Measurements from ENCODE around the gene THNSL1.

THNSL1 gene

DNA sequence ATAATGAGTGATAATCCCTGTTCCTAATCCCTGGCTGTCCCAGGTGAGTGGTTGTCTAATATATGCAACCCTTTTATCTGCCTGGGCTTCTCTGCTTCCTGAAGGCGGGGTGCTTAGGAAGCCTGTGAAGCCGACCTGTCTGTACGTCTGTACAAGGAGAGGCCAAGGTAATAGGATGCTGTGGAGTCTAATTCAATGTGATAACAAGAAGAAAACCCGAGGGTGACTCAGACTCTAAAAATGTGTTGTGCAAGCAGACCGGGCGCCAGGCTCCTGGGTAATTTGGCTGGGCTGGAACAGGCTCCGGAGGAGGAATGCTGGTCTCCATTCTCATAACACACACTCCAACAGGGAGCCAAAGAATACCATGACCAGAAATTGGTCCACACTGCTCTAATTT is 43.6 kb downstream of the THNSL1 start:
- no peak for DNase-seq (ENCODE audit: low read depth in 2 of 2)

DNA sequence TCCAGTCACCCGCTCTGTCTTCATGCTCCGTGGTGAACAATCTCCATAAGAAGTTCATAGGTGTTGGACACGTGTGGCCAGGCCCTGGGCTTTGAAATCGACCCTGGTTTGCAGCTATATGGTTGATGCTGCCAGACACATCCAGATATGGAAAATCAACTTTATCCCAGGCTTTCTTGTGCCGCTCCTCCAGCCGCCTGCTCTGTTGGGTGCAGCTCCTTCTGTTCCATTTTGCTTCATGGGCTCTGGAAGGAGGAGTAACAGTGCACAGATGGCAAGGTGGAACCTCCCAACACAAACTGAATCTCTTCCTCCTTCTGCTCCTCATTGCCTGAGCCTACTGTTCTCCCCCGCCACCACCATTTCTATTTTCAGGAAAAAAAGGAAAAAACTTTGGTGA is 44.7 kb downstream of the THNSL1 start:
- no peak for DNase-seq (ENCODE audit: low read depth in 2 of 2)

DNA sequence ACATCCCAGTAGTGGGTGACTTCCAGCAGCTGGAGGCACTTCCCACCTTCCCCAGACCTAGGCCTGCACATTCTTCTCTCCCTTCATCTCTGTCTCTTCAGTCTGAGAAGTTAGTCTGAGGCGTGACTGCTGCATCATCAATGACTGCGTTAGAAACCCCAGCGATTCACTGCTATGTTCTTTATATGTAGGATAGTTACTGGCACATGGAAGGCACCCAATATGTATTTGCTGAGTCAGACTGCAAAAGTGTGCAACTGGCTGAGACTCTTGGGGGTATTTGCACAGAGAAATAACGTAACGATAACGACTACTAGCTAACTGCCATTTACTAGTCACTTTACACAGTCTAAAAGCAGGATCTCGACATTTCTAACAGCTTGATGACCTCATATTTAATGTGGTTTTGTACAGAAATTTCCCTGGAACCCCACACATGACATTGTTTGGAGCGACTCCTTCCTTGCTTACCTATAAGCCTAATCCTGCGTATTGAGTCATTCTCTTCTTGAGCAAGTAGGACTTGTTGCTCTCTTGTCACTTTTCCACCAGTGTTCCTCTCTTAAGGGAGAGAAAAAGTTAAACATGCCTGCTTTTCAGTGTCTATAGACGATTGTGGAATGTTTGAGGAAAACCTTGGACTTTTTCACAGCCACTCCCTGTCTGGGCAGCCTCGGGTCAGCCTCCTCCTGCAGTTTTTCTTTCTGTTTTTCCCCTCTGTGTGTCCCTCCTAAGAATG is 45.5 kb downstream of the THNSL1 start:
- DNase-seq (ENCODE audit: low read depth in 2 of 2): no peak

DNA sequence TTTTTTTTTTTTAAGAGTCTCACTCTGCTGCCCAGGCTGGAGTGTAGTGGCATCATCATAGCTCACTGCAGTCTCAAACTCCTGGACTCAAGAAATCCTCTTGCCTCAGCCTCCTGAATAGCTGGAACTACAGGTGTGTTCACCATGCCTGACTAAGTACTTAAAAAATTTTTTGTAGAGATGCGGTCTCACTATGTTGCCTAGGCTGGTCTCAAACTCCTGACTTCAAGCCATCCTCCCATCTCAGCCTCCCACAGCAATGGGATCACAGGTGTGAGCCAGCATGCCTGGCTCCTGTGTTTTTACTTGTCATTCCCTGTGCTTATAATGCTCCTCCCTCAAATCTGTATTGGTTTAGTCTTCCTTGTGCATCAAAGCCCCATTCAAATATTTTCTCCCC is 46.7 kb downstream of the THNSL1 start:
- DNase-seq (ENCODE audit: low read depth in 2 of 2): no peak

DNA sequence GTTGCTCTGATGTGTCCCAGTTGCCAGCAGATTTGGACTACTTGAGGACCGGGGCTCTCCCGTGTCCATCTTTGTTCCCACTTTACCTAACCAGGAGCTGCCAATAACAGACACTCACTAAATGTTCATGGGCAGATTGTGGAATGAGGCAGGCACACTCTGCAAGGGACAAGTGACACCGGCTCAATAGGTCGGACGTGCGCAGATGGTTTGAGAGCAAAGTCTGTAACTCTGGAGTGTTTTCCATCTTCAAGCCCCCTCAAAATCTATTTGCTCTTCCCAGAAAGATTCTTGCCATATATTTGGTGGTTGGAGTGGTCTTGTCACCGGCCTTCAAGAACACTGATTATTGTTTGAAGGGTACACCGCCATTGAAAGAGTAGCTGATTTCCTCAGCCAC is 47.2 kb downstream of the THNSL1 start:
- no peak for DNase-seq (ENCODE audit: low read depth in 2 of 2)

DNA sequence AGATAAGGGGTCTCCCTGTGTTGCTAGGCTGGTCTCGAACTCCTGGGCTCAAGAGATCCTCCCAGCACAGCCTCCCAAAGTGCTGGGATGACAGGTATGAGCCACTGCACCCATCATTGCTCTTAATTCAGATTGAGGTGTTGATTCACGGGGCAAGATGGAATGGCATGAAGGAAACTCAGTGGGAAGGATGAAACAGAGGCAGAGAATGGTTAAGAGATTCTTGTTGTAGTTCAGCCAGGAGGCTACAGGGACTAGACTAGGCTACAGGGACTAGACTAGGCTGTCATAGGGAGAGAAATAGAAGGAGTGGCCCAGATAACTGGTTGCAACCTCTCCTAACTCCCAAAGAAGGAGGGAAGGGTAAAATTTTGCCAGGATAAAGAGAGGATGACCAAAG is 48.0 kb downstream of the THNSL1 start:
- no peak for DNase-seq (ENCODE audit: low read depth in 2 of 2)

DNA sequence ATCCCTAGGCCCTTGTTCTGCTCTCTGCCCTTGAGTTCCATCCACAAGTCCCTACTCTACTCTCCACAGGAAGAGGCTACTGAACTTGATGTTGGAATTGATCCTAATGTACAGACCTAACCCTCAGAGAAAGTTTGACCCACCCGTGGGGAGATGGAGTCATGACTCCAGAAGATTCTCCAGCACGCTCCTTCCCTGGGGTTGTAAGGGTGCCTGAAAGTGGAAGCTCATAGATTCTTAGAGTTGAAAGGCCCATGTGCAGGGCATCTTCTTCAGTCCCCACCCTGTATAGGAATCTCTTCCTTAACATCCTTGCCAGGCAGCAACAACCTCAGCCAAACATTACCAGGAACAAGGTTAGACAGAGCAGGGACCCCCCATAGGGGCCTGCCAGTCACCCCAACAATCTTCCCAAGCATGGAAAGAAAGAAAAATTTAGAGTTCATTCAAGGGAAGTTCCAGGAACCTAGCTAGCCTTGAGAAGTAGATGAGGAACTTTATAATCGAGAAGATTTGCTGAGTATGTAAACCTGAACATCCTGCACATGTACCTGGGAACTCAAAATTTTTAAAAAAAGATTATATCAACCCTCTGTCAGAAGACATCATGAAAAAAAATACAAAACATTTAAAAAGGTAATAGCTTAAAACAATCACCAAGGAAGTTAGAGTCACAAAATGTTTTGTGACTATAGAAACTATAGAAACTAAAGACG is 49.5 kb downstream of the THNSL1 start:
- no peak for DNase-seq (ENCODE audit: low read depth in 2 of 2)

DNA sequence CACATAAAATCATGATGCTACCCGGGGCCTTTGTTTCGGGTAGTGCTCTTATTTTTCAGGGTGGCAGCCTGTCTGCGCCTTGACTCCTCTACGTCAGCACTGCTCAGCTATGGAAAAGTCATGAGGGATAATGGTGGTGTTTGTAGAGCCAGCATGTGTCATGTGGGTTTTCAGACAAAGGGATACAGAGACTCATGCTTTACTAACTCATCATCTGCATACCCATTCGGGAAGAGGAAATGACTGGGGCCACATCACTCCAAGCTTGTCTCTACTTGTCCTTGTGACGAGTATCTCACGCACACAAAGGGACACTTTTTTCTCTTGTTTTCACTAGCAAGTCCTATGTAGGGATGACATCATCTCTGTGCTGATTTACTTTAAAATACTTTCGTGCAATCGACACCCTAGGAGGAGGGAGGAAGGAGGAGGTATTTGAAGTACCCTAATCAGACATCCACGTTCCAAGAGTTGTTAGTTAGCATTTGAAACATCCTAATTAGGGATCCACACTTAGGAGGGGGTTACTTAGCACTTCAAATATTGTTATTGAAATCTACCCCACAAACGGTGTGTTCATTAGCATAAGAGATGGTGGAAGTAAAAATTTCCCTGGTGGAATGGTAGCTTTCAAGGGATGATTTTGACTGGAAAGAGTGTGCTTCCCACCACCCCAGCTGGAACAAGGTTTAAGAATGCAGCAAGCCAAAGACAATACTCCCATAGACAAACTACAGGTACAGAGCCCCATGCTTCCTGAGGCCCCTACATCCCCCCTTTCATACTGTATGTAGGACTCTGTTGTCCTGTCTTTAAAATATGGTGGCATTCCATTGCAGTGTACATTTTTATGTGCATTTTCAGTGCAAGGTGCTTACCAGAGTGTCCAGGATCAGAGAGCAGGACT is 52.0 kb downstream of the THNSL1 start:
- no peak for DNase-seq (ENCODE audit: low read depth in 2 of 2)

DNA sequence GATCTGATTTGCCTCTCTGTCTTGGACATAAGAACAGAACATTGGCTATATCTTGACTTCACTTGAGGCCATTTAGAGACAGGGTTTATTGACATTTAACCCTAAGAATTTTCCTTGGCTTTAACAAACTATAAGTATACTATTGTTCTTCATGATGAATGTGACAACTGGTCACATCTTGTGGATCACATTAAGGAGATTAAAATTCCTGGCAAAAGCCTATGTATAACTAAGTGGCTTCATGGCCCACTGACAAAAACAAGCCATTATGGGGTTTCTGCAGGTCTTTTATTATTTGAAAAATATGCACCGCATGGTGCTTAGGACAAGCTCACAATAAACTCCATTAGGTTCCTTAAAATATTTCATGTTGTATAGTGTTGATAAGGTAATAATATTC is 54.8 kb downstream of the THNSL1 start:
- no peak for DNase-seq (ENCODE audit: low read depth in 2 of 2)

DNA sequence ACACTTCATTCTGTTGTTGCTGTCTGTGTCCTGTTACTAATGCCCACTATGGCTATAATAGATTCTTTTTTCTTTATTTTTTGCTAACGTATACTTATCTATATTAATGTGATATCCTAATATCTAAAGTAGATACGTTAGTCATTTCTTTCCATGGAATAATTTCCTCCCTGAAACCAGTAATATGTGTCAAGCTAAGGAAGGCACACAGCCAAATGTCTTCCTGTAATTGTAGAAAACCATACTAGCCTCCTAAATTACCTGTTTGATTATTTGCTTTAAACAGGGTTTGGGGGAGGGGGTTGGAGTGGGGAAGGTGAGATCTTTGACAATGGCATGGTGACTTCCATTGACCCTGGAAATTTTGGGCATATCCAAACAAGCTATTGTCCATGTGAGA is 56.4 kb downstream of the THNSL1 start:
- no peak for DNase-seq (ENCODE audit: low read depth in 2 of 2)

DNA sequence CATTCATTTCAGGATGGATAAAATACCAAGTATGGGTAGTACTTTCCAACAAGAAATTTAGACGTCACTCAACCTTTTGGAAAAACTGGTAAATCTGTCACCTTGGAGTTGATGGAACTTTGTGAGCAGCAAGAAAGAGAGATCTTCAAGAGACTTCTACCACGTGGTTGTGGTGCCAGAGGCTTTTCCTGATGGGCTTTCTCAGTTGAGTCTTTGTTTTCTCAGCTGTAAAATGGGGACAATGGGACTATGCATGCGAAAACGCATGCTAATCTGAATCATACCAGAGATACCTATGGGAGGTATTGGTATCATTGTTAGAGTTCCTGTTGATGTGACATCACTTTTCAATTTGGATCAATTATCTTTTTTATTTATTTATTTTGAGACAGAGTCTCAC is 59.4 kb downstream of the THNSL1 start:
- no peak for DNase-seq (ENCODE audit: low read depth in 2 of 2)

All from stimulated activated CD4-positive, alpha-beta T cell treated with anti-CD3 and anti-CD28 coated beads, Interleukin-15, amount 100 ng/mL, for 48 hours (primary cell).